Suprapubic skin (tissue), 4 donors: ENCODE data around the gene COMMD1. TPM values are rescaled to one million over a fixed set of nuclear protein-coding genes. Genes with fewer than 3 reads are reported as not detected.

Source experiments
- DNase-seq, 2 donors: peaks; one replicate each; pipeline ENCODE4 v3.0.0-alpha.2; 2019; ENCODE audit warnings: low spot score in 2 of 2
- H3K27ac ChIP-seq: fragments of 200-600 bp; sonication (generic); one replicate; pipeline ENCODE4 v1.5.1; 2019
- H3K27me3 ChIP-seq: fragments of 200-600 bp; sonication (generic); one replicate; pipeline ENCODE4 v1.5.1; 2019
- H3K36me3 ChIP-seq: fragments of 200-600 bp; sonication (generic); one replicate; pipeline ENCODE4 v1.5.1; 2019
- H3K4me1 ChIP-seq: fragments of 200-600 bp; sonication (generic); one replicate; pipeline ENCODE4 v1.5.1; 2019
- H3K4me3 ChIP-seq: fragments of 200-600 bp; sonication (generic); one replicate; pipeline ENCODE4 v1.5.1; 2019; ENCODE audit warnings: mild to moderate bottlenecking
- H3K9me3 ChIP-seq: fragments of 200-600 bp; sonication (generic); one replicate; pipeline ENCODE4 v1.5.1; 2019
- EP300 ChIP-seq: sonication (generic); formaldehyde crosslinking; IDR thresholded peaks from one replicate; pipeline ENCODE4 v1.6.1; 2017; ENCODE audit warnings: antibody characterized with exemption
- POLR2A ChIP-seq, 2 donors: fragments of 450-650 bp; IDR thresholded peaks; one replicate each; pipeline ENCODE4 v1.6.1; 2017; ENCODE audit warnings: antibody characterized with exemption in 2 of 2, mild to moderate bottlenecking in 2 of 2, moderate library complexity in 2 of 2
- POLR2AphosphoS5 ChIP-seq, 3 donors: sonication (generic); formaldehyde crosslinking; IDR thresholded peaks; one replicate each; pipeline ENCODE4 v1.6.1; 2017; ENCODE audit warnings: antibody characterized with exemption in 3 of 3
- WGBS: methylation state at CpG from one replicate; pipeline ENCODE4 v1.1.5; 2018; 5-methylcytosine and 5-hydroxymethylcytosine counted together
- total RNA-seq, 4 donors: library from RNA; depleted of rRNA; stranded (reverse); fragments of >200 nt; gene quantifications; one replicate each; pipeline ENCODE4 v1.1.0, GENCODE V29; 2016
- TF ChIP-seq, protein P1 (sequence below), 2 donors: fragments of 200-600 bp in 1 of 2; fragments of 450-650 bp in 1 of 2; sonication (generic) in 1 of 2; IDR thresholded peaks; one replicate each; pipeline ENCODE4 v1.5.1; 2016 to 2019; ENCODE audit warnings: antibody characterized with exemption in 2 of 2, mild to moderate bottlenecking in 1 of 2, moderate library complexity in 1 of 2

COMMD1 gene
- total RNA-seq, 4 donors from 2014 or later = 45.6 to 64.3 (median 57.7) TPM

- Histone ChIP-seq H3K4me3 (no peak overlapping the region), H3K4me1 (peaks cover 2% of the 10 kb centered on the region), H3K27ac (no peak overlapping the region), H3K27me3 (no peaks in the 10 kb centered on the region), H3K9me3 (no peaks in the 10 kb centered on the region), H3K36me3 (no peaks in the 10 kb centered on the region)
- TF ChIP-seq POLR2AphosphoS5 (IDR thresholded peaks at IDR 0.05) (no peak), POLR2A (IDR thresholded peaks at IDR 0.05) (no peak), EP300 (no peak)
- TF ChIP-seq, protein P1, sequence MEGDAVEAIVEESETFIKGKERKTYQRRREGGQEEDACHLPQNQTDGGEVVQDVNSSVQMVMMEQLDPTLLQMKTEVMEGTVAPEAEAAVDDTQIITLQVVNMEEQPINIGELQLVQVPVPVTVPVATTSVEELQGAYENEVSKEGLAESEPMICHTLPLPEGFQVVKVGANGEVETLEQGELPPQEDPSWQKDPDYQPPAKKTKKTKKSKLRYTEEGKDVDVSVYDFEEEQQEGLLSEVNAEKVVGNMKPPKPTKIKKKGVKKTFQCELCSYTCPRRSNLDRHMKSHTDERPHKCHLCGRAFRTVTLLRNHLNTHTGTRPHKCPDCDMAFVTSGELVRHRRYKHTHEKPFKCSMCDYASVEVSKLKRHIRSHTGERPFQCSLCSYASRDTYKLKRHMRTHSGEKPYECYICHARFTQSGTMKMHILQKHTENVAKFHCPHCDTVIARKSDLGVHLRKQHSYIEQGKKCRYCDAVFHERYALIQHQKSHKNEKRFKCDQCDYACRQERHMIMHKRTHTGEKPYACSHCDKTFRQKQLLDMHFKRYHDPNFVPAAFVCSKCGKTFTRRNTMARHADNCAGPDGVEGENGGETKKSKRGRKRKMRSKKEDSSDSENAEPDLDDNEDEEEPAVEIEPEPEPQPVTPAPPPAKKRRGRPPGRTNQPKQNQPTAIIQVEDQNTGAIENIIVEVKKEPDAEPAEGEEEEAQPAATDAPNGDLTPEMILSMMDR (IDR thresholded peaks at IDR 0.05) = no peak
- DNase-seq = no peak
- WGBS = 100% methylated on average over 2 of the region's 2 CpGs
Observed at GRCh38 chr2:61943251-61943650, 37.8 kb downstream of the COMMD1 start.

GRCh38 chr2:61946666-61947065, 41.2 kb downstream of the COMMD1 start:
- Histone ChIP-seq H3K27ac (no peak overlapping the region), H3K4me3 (no peak overlapping the region), H3K27me3 (no peaks in the 10 kb centered on the region), H3K36me3 (no peaks in the 10 kb centered on the region), H3K4me1 (peaks cover 4% of the 10 kb centered on the region), H3K9me3 (no peaks in the 10 kb centered on the region)
- no peak for DNase-seq
- TF ChIP-seq, protein P1 (IDR thresholded peaks at IDR 0.05) = no peak
- TF ChIP-seq POLR2A (IDR thresholded peaks at IDR 0.05) = no peak
- no peak for TF ChIP-seq POLR2AphosphoS5 (IDR thresholded peaks at IDR 0.05)
- no peak for TF ChIP-seq EP300
- WGBS = 73% methylated on average over 4 of the region's 4 CpGs

- H3K4me1 ChIP-seq = peaks cover 4% of the 10 kb centered on the region
- 72% methylated on average over 5 of the region's 5 CpGs for WGBS
- no peaks in the 10 kb centered on the region for H3K9me3 ChIP-seq
- DNase-seq = no peak
- TF ChIP-seq POLR2AphosphoS5 (IDR thresholded peaks at IDR 0.05) = no peak
- TF ChIP-seq, protein P1 (IDR thresholded peaks at IDR 0.05) = no peak
- no peak for TF ChIP-seq EP300
- no peak for TF ChIP-seq POLR2A (IDR thresholded peaks at IDR 0.05)
- no peak overlapping the region for H3K4me3 ChIP-seq
- no peaks in the 10 kb centered on the region for H3K36me3 ChIP-seq
- peak overlapping the region; percentile 30 for H3K27ac ChIP-seq
- H3K27me3 ChIP-seq = no peaks in the 10 kb centered on the region
Observed at GRCh38 chr2:61948661-61949457, 43.4 kb downstream of the COMMD1 start.

DNA sequence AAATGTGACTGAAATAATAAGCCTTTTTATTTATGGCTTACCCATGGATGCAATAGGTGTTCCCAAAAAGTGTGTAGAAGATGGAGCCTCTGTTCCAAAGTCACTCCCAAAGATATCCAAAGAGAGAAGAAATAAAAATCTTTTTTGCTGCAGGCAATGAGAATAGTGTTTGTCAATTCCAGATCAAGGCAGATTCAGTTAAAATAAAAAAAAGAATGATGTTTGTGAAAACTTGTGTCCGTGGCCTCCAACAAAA, 43.9 kb downstream of the COMMD1 start:
- TF ChIP-seq POLR2AphosphoS5 (IDR thresholded peaks at IDR 0.05) = no peak
- TF ChIP-seq POLR2A (IDR thresholded peaks at IDR 0.05) = no peak
- no peak for TF ChIP-seq EP300
- TF ChIP-seq, protein P1 (IDR thresholded peaks at IDR 0.05) = no peak
- H3K36me3 ChIP-seq = no peaks in the 10 kb centered on the region
- 57% methylated on average over 1 of the region's 1 CpG for WGBS

DNA sequence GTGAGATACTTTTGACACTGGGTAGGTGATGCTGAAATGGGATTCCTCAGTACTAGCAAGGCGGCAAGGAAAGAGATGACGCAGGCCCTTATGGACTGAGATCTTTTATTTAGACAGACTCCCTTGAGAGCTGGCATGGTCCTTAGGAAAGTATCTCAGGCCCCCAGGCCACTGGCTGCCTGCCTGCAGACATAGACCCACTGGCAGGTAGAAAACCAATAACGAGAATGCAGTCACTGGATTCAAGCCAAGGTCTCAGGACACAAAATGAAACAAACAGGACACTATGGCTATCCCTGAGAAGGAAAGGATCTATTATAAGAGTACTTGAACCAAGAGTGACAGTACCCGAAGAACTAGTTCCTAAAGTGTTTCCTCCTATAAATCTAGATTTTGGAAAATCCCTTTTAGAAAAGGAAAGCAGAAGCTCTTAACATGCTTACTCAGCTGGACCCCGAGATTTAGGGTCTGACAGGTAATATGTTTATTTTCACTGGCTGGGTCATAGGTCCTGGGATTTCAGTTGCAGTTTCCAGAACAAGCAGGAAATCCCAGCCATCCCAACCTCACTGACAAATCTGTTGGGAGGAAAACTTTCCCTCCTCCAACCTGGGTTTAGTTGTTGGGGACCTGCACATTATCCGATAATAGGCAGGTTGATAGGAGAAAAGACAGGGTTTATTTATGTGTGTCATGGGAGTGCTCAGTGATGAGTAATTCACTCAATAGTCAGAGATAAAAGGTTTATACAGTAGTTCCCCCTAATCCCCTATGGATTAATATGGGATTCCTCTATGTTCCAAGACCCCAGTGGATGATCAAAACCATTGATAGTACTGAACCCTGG, 44.5 kb downstream of the COMMD1 start:
- DNase-seq = no peak
- Histone ChIP-seq H3K27ac (peak overlapping the region; percentile 30), H3K9me3 (no peaks in the 10 kb centered on the region), H3K4me3 (no peak overlapping the region), H3K36me3 (no peaks in the 10 kb centered on the region), H3K4me1 (peaks cover 4% of the 10 kb centered on the region), H3K27me3 (no peaks in the 10 kb centered on the region)
- WGBS = 43% methylated on average over 6 of the region's 6 CpGs
- TF ChIP-seq POLR2A (IDR thresholded peaks at IDR 0.05) (no peak), POLR2AphosphoS5 (IDR thresholded peaks at IDR 0.05) (no peak), EP300 (no peak)
- TF ChIP-seq, protein P1 (IDR thresholded peaks at IDR 0.05) = no peak

More for the DNA sequence above, 43.9 kb downstream of the COMMD1 start:
- no peak overlapping the region for H3K4me3 ChIP-seq
- peaks cover 4% of the 10 kb centered on the region for H3K4me1 ChIP-seq
- no peak for DNase-seq
- H3K27me3 ChIP-seq = no peaks in the 10 kb centered on the region
- peak overlapping the region; percentile 30 for H3K27ac ChIP-seq
- H3K9me3 ChIP-seq = no peaks in the 10 kb centered on the region
